Measurements from ENCODE around the gene PIK3R2. TPM values are rescaled to one million over a fixed set of nuclear protein-coding genes. Genes with fewer than 3 reads are reported as not detected.

Gene PIK3R2
- total RNA-seq, 1 donor from 2014 or later, result 16.6 TPM

GRCh38 chr19:18122860-18123795 lies 29.8 kb upstream of the PIK3R2 start:
- intact Hi-C loops (cut with micrococcal nuclease), result no loop called here

- intact Hi-C loops (cut with micrococcal nuclease), result no loop called here
Measured at GRCh38 chr19:18123819-18124218, 29.1 kb upstream of the PIK3R2 start.

DNA sequence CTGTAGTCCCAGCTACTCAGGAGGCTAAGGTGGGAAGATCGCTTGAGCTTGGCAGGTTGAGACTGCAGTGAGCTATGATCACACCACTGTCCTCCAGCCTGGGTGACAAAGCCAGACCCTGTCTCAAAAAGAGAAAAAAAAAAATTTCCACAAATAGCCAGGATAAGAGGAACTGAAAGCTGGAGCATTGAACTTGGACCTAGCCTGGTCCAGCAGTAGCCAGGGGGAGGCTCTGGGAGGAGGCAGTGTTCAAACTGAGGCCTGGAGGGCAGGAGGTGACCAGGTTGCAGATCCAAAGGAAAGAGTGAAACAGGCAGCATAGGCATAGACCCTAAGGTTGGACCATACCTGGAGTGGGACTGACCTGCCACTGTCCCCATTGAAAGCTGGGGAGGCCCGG lies 26.9 kb upstream of the PIK3R2 start:
- intact Hi-C loops (cut with micrococcal nuclease), result no loop called here

DNA sequence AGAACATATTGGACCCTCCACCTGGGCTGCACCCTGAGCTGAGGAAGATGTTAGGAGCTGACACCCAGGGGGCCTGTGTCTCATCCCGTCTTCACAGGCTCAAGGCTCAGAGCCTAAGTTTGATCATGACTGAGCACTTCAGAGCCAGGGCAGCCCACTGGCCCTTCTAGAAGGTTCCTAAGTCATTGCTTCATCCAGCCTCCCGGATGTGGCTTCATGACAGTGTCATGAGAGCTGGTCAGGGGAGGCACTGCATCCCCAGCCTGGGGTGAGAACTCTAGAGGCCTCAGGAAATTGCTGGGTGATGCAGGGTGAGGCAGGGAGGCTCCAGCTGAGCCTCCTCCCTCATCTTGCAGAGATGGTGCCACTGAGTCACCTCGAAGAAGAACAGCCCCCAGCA lies 24.9 kb upstream of the PIK3R2 start:
- intact Hi-C loops (cut with micrococcal nuclease), result no loop called here

- intact Hi-C loops (cut with micrococcal nuclease), result no loop called here
Measured at GRCh38 chr19:18128805-18129204, 24.2 kb upstream of the PIK3R2 start.

- intact Hi-C loops (cut with micrococcal nuclease), result no loop called here
Measured at GRCh38 chr19:18130523-18131242, 22.3 kb upstream of the PIK3R2 start.

DNA sequence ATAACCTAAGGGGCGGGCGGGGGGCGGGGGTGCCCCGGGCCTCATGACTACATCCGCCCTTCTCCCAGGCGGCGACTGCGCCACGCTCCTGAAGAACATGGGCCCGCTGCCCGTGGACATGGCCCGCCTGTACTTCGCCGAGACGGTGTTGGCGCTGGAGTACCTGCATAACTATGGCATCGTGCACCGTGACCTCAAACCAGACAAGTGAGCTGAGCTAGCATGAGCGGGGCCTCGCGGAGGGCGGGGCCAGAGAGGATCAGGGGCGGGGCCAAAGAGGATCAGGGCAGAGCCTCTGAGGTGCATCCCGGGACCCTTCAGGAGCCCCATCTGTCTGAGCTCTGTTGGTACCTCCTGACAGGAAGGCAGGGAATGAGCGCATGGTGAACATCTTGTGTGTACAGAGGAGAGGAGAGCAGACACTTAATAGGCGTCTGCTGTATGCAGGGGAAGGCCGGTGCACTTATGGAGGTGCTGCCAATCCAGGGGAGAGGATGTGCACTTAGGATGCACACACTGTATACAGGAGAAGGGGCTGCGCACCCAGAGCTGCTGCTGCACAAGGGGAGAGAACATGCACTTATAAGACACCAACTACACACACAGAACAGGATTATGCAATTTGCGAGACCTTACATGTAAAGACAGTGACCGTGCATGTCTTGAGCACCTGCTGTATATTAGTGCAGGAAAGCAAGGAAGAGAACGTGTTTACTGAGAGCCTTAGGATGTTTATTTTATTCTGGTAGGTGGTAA lies 20.9 kb upstream of the PIK3R2 start:
- intact Hi-C loops (cut with micrococcal nuclease), result no loop called here

- intact Hi-C loops (cut with micrococcal nuclease), result no loop called here
Measured at GRCh38 chr19:18135712-18136584, 17.0 kb upstream of the PIK3R2 start.

DNA sequence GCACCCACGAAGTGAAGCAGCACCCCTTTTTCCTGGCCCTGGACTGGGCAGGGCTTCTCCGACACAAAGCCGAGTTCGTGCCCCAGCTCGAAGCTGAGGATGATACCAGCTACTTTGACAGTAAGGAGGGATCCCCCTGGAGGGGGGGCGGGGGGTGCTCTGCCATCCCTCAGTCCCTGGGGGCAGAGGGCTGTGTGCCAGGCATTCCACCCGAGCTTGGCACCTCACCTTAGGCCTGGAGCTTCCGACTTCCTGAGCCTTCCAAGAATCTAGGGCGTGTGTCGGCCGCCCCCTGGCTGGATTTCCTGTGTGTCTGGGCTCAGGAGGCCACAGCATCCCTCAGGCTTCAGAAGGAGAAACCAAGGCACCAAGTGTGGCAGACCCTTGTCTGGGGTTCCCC lies 15.7 kb upstream of the PIK3R2 start:
- intact Hi-C loops (cut with micrococcal nuclease), result no loop called here

- intact Hi-C loops (cut with micrococcal nuclease), result no loop called here
Measured at GRCh38 chr19:18137657-18138339, 15.2 kb upstream of the PIK3R2 start.

DNA sequence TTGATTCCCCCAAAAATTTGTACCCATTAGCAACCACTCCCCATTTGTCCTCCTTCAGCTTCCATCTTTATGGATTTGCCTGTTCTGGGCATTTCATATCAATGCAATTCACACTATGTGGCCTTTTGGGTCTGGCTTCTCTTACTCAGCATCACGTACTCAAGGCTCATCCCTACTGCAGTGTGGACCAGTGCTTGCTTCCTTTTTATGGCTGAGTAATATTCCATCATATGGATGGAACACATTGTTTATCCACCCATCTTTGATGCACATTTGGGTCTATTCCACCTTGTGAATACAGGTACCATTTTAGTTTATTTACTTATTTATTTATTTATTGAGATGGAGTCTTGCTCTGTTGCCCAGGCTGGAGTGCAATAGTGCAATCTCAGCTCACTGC lies 12.5 kb upstream of the PIK3R2 start:
- intact Hi-C loops (cut with micrococcal nuclease), result no loop called here

DNA sequence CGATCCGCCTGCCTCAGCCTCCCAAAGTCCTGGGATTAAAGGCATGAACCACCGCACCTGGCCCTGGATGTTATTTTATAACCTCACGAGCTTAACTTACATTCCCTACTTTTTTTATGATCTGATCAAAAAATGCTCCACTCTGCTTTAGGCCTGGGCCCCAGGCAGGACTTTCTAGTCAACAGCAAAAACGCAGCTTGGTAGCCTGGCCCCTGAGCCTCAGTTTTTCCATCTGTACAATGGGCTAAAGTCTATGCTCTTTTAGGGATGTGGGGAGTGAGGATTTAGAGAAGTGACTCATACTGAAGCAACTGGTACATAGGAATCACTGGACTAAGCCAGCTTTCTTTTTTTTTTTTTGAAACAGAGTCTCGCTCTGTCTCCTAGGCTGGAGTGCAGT lies 11.9 kb upstream of the PIK3R2 start:
- intact Hi-C loops (cut with micrococcal nuclease), result no loop called here

- intact Hi-C loops (cut with micrococcal nuclease), result no loop called here
Measured at GRCh38 chr19:18143902-18144301, 9.1 kb upstream of the PIK3R2 start.

- intact Hi-C loops (cut with micrococcal nuclease), result no loop called here
Measured at GRCh38 chr19:18144361-18144760, 8.6 kb upstream of the PIK3R2 start.

DNA sequence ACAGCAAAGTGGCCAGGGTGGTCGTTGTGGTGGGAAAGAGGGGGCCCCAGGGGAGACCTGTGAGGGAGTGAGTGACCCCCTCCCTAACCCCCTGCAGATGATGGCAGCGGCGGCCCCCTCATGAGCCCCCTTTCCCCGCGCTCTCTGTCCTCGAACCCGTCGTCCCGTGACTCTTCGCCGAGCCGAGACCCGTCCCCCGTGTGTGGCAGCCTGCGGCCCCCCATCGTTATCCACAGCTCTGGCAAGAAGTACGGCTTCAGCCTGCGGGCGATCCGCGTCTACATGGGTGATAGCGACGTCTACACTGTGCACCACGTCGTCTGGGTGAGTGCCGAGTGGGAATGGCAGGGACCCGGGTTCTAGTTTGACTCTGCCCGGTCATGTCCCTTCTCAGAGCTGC lies 8.1 kb upstream of the PIK3R2 start:
- intact Hi-C loops (cut with micrococcal nuclease), result no loop called here

GRCh38 chr19:18145391-18145999 lies 7.5 kb upstream of the PIK3R2 start:
- intact Hi-C loops (cut with micrococcal nuclease), result no loop called here

DNA sequence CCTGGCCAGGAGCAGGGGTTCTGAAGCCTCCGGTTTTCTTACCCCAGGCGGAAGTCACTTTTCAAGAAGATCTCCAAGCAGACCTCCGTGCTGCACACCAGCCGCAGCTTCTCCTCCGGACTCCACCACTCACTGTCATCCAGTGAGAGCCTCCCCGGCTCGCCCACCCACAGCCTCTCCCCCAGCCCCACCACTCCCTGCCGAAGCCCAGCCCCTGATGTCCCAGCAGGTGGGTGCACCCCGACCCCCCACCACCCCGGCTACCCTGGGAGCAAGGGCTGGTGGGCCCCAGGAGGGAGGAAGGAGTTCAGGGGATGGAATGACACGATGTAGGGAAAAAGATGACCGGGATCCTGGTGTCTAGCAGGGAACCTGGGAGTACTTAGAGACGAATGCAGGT lies 5.6 kb upstream of the PIK3R2 start:
- intact Hi-C loops (cut with micrococcal nuclease), result no loop called here

- intact Hi-C loops (cut with micrococcal nuclease), result no loop called here
Measured at GRCh38 chr19:18149596-18149975, 3.4 kb upstream of the PIK3R2 start.

DNA sequence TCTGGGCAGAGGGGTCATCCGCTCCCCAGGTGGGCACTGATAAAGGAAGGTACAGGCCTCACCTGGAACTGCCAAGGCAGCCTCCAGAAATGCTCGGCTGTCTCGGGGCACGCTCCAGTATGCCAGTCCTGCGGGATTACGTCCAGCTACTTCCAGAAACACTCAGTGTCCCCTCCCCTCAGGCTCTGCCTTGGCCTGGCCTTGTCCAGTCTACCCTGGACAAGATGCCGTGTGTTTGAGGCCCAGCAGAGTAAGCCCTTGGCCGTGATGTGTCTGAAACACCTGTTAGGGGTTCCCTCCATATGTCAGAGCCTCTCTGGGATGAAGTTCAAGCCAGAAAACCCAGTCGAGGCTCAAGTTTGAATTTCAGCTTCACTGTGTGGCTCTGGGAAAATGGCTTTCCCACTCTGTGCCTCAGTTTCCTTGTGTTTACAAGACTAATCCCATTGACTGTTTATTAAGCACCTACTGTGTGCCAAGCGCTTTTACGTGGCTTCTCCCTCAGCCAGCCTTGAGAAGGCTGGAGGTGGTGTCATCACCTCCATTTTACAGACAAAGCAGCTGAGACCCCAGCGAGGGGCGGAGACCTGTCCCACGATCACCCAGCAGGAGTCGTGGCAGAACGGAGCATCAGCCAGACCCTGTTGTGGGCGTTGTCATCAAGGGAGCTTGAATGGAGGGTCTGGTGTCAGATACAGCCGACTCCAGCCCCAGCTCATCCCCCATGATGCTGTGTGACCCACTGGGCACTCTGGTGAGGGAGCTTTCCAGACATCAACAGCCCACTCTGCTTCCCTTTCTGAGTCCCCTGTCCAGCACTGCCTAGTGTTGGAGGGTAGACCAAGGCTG lies 2.0 kb upstream of the PIK3R2 start:
- intact Hi-C loops (cut with micrococcal nuclease), result loop anchor here (5.0 kb wide), 1 partner anchor 144 kb away; the partner anchor contains the start of gene ARRDC2
